BJ (cell line): ENCODE results near the gene NRL. TPM values are rescaled to one million over a fixed set of nuclear protein-coding genes. Genes with fewer than 3 reads are reported as not detected.

ENCODE experiments used
- CTCF ChIA-PET: fragments of 350-600 bp; formaldehyde crosslinking; extraction: SDS; loops from one replicate; lab custom pipeline; 2021; ENCODE audit warnings: antibody characterized with exemption, inconsistent platforms; lab: Yijun Ruan, JAX
- POLR2A ChIA-PET: fragments of 300-600 bp; sonication (Branson Sonifier 250); formaldehyde crosslinking; extraction: SDS; loops from one replicate; lab custom pipeline; 2021; ENCODE audit warnings: antibody characterized with exemption; lab: Charles Lee
- DNase-seq: peaks from one replicate; pipeline ENCODE4 v3.0.0-alpha.2; 2011; ENCODE audit warnings: low read depth
- H3K27me3 ChIP-seq: 2 replicates; pipeline ENCODE4 v1.6.0; 2011; ENCODE audit warnings: low read length; ENCODE audit not compliant: control insufficient read depth, insufficient read depth
- H3K36me3 ChIP-seq: 2 replicates; pipeline ENCODE4 v1.5.1; 2011; ENCODE audit warnings: low read length; ENCODE audit not compliant: control insufficient read depth, insufficient read depth
- H3K4me3 ChIP-seq: 2 replicates; pipeline ENCODE4 v1.5.1; 2011; ENCODE audit warnings: low read depth, mild to moderate bottlenecking, control low read depth, low read length
- CTCF ChIP-seq: IDR thresholded peaks from 2 replicates; pipeline ENCODE4 v1.5.1; 2011; ENCODE audit warnings: low read depth, mild to moderate bottlenecking, control low read depth, inconsistent platforms, low read length, moderate library complexity; ENCODE audit not compliant: insufficient read depth
- polyA plus RNA-seq: library from polyadenylated mRNA; depleted of rRNA; stranded (reverse); fragments of >200 nt; gene quantifications from 2 replicates; pipeline ENCODE4 v1.2.3, GENCODE V29; 2011

Gene NRL
- polyA plus RNA-seq, 1 experiment: 0.91 TPM

GRCh38 chr14:24064856-24065255 lies 49.9 kb downstream of the NRL start:
- CTCF ChIA-PET: interaction anchor here (0.9 kb wide), 1 partner anchor 25 kb away, joined by 5 read pairs; no protein-coding TSS in a partner anchor
- H3K27me3 ChIP-seq: peaks cover 11% of the 10 kb centered on the region
- TF ChIP-seq CTCF: no peak
- DNase-seq: no peak
- POLR2A ChIA-PET: no interaction called here
- no peak overlapping the region for H3K4me3 ChIP-seq
- no peaks in the 10 kb centered on the region for H3K36me3 ChIP-seq

- Histone ChIP-seq H3K27me3 (peaks cover 10% of the 10 kb centered on the region), H3K36me3 (no peaks in the 10 kb centered on the region), H3K4me3 (no peak overlapping the region)
- ChIA-PET CTCF (interaction anchor here (0.9 to 10.8 kb wide), 2 partner anchors 26 to 27 kb away, joined by 5 to 200 read pairs; partner anchors contain the start of gene PCK2), POLR2A (no interaction called here)
- no peak for DNase-seq
- TF ChIP-seq CTCF: no peak
These were observed 50.5 kb downstream of the NRL start for GRCh38 chr14:24064091-24064795.

GRCh38 chr14:24063263-24063836 lies 51.4 kb downstream of the NRL start:
- Histone ChIP-seq H3K36me3 (no peaks in the 10 kb centered on the region), H3K27me3 (peaks cover 7% of the 10 kb centered on the region), H3K4me3 (no peak overlapping the region)
- TF ChIP-seq CTCF: no peak
- POLR2A ChIA-PET: no interaction called here
- DNase-seq: no peak
- CTCF ChIA-PET: interaction anchor here (10.8 kb wide), 1 partner anchor 28 kb away, joined by 200 read pairs; the partner anchor contains the start of gene PCK2

GRCh38 chr14:24062216-24062980 lies 52.4 kb downstream of the NRL start:
- TF ChIP-seq CTCF: no peak
- Histone ChIP-seq H3K27me3 (peaks cover 5% of the 10 kb centered on the region), H3K4me3 (no peak overlapping the region), H3K36me3 (no peaks in the 10 kb centered on the region)
- DNase-seq: no peak
- CTCF ChIA-PET: interaction anchor here (1.2 to 10.8 kb wide), 4 partner anchors 19 to 74 kb away, joined by 3 to 200 read pairs (median 16); partner anchors contain the start of genes PCK2 and PSME1
- POLR2A ChIA-PET: no interaction called here
